SK-N-SH (cell line): ENCODE results near the gene BNIP3. TPM values are rescaled to one million over a fixed set of nuclear protein-coding genes. Genes with fewer than 3 reads are reported as not detected.

Experiments
- CTCF ChIA-PET: fragments of 300-600, 350-600 bp; formaldehyde crosslinking; extraction: SDS; loops from one replicate; lab custom pipeline; 2021; lab: Yijun Ruan, JAX
- POLR2A ChIA-PET: fragments of 350-600 bp; sonication (Branson Sonifier 250); formaldehyde crosslinking; extraction: SDS; loops from one replicate; lab custom pipeline; 2020; ENCODE audit warnings: antibody characterized with exemption, inconsistent platforms; lab: Yijun Ruan, JAX
- DNase-seq: peaks from one replicate; pipeline ENCODE4 v3.0.0; 2012
- H2AFZ ChIP-seq: fragments of 200-600 bp; sonication (generic); 2 replicates; pipeline ENCODE4 v1.8.1; 2016; ENCODE audit warnings: antibody characterized with exemption, mild to moderate bottlenecking, low read depth
- H3F3A ChIP-seq: fragments of 200-600 bp; sonication (generic); replicated peaks from 2 replicates; pipeline ENCODE3; 2016; ENCODE audit warnings: antibody characterized with exemption, mild to moderate bottlenecking; ENCODE audit not compliant: insufficient read depth
- H3K27ac ChIP-seq, 2 experiments: fragments of 200-500 bp in 1 of 2; fragments of 200-600 bp in 1 of 2; sonication (Bioruptor generic) in 1 of 2; sonication (generic), shearing (Covaris generic) in 1 of 2; 2 replicates each; pipeline versions ENCODE4 v1.5.1 to v1.6.1; 2014 to 2016; ENCODE audit warnings: low read depth in 2 of 2, inconsistent platforms in 1 of 2, low read length in 1 of 2, mild to moderate bottlenecking in 1 of 2, mixed read lengths in 1 of 2
- H3K27me3 ChIP-seq: fragments of 200-600 bp; sonication (generic), shearing (Covaris generic); 2 replicates; pipeline ENCODE4 v1.6.1; 2016; ENCODE audit warnings: mixed run types; ENCODE audit not compliant: insufficient read depth
- H3K36me3 ChIP-seq, 2 experiments: fragments of 200-500 bp in 1 of 2; fragments of 200-600 bp in 1 of 2; sonication (Bioruptor generic) in 1 of 2; sonication (generic) in 1 of 2; replicated peaks in 1 of 2; 2 replicates each; pipeline versions ENCODE3 to v1.5.1; 2014 to 2016; ENCODE audit warnings: low read length in 1 of 2, mild to moderate bottlenecking in 1 of 2; ENCODE audit not compliant: insufficient read depth in 2 of 2, control insufficient read depth in 1 of 2
- H3K4me1 ChIP-seq, 2 experiments: fragments of 200-500 bp in 1 of 2; fragments of 200-600 bp in 1 of 2; sonication (Bioruptor generic) in 1 of 2; sonication (generic), shearing (Covaris generic) in 1 of 2; 2 replicates each; pipeline versions ENCODE4 v1.5.1 to v1.6.1; 2014 to 2016; ENCODE audit warnings: low read depth in 1 of 2, low read length in 1 of 2, mixed run types in 1 of 2; ENCODE audit not compliant: insufficient read depth in 2 of 2, control insufficient read depth in 1 of 2
- H3K4me2 ChIP-seq: fragments of 200-600 bp; sonication (generic), shearing (Covaris generic); 2 replicates; pipeline ENCODE4 v1.6.1; 2017; ENCODE audit warnings: mixed run types
- H3K4me3 ChIP-seq, 2 experiments: fragments of 200-500 bp in 1 of 2; fragments of 200-600 bp in 1 of 2; sonication (Bioruptor generic) in 1 of 2; sonication (generic), shearing (Covaris generic) in 1 of 2; 2 replicates each; pipeline versions ENCODE4 v1.5.1 to v1.8.1; 2014 to 2016; ENCODE audit warnings: low read depth in 2 of 2, inconsistent platforms in 1 of 2, low read length in 1 of 2, mild to moderate bottlenecking in 1 of 2, mixed read lengths in 1 of 2, moderate library complexity in 1 of 2
- H3K79me2 ChIP-seq: fragments of 200-600 bp; sonication (generic); 2 replicates; pipeline ENCODE4 v1.8.1; 2017; ENCODE audit warnings: mild to moderate bottlenecking; ENCODE audit not compliant: insufficient read depth
- H3K9ac ChIP-seq: fragments of 200-600 bp; sonication (generic); 2 replicates; pipeline ENCODE4 v1.6.1; 2017; ENCODE audit warnings: mixed run types
- H3K9me2 ChIP-seq: fragments of 200-600 bp; sonication (generic); 2 replicates; pipeline ENCODE4 v1.6.1; 2017; ENCODE audit warnings: mixed run types
- H3K9me3 ChIP-seq: fragments of 200-600 bp; sonication (generic); 2 replicates; pipeline ENCODE4 v1.6.1; 2017; ENCODE audit warnings: mixed run types, mild to moderate bottlenecking, moderate library complexity
- H4K20me1 ChIP-seq: fragments of 200-600 bp; sonication (generic); 2 replicates; pipeline ENCODE4 v1.6.1; 2017; ENCODE audit warnings: mild to moderate bottlenecking, mixed run types; ENCODE audit not compliant: insufficient read depth
- ELF1 ChIP-seq: IDR thresholded peaks from 2 replicates; pipeline ENCODE4 v1.4.0; 2012
- EZH2phosphoT487 ChIP-seq: fragments of 200-600 bp; sonication (generic); IDR thresholded peaks from 2 replicates; pipeline ENCODE4 v1.6.1; 2017; ENCODE audit warnings: low read depth, mixed run types, mild to moderate bottlenecking, antibody characterized with exemption, moderate library complexity, borderline replicate concordance
- GATA2 ChIP-seq: sonication (generic); formaldehyde crosslinking; IDR thresholded peaks from 2 replicates; pipeline ENCODE4 v1.5.0; 2020; ENCODE audit warnings: mild to moderate bottlenecking, missing genetic modification reagents
- MXI1 ChIP-seq: IDR thresholded peaks from 2 replicates; pipeline ENCODE4 v1.6.1; 2012; ENCODE audit warnings: mild to moderate bottlenecking, low read depth, low read length, improper control_type of control experiment
- NFIC ChIP-seq: IDR thresholded peaks from 2 replicates; pipeline ENCODE4 v1.4.0; 2012; ENCODE audit warnings: borderline replicate concordance
- RFX5 ChIP-seq: IDR thresholded peaks from 2 replicates; pipeline ENCODE4 v1.6.1; 2012; ENCODE audit warnings: mild to moderate bottlenecking, improper control_type of control experiment, low read length
- RXRA ChIP-seq: IDR thresholded peaks from 2 replicates; pipeline ENCODE4 v1.4.0; 2012; ENCODE audit warnings: low read depth, mild to moderate bottlenecking, borderline replicate concordance
- WGBS: methylation state at CpG from one replicate; pipeline ENCODE4 v1.1.6; 2017; ENCODE audit warnings: low lambda C conversion rate; 5-methylcytosine and 5-hydroxymethylcytosine counted together
- polyA plus RNA-seq, 3 experiments: library from polyadenylated mRNA; depleted of rRNA; stranded (reverse); fragments of >200 nt; gene quantifications; 2 replicates each; pipeline ENCODE4 v1.2.3, GENCODE V29; 2012
- TF ChIP-seq, protein P1 (sequence below): IDR thresholded peaks from 2 replicates; pipeline ENCODE4; 2012
- TF ChIP-seq, protein P2 (sequence below): fragments of 150-350 bp; IDR thresholded peaks from 2 replicates; pipeline ENCODE4 v1.6.1; 2017; ENCODE audit warnings: antibody characterized with exemption, low read length, low read depth, borderline replicate concordance

Gene BNIP3
- polyA plus RNA-seq, 1 of the 3 experiments (the other 2 are of a cell fraction): 40.3 TPM

DNA sequence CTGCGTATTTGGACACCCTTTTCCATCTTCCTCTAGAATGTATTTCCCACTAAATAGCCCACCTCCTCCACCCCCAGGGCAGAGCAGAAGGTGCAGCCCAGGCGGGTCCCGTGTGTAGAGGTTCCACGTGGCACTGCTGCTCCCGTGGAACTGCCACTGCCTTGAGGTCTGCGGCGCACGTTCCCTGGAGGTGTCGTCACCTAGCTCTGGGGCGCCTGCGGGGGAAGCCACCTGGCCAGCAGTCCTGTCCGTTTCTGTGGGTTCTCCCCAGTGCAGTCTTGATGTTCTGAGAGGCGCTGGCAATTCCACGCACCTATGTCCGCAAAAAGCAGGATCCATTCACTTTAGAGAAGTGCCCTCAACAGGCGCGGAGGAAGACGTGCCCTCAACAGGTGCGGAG, 21.9 kb downstream of the BNIP3 start:
- POLR2A ChIA-PET: interaction anchor here (1.6 kb wide), 1 partner anchor 22 kb away, joined by 4 read pairs; the partner anchor contains the start of gene BNIP3

DNA sequence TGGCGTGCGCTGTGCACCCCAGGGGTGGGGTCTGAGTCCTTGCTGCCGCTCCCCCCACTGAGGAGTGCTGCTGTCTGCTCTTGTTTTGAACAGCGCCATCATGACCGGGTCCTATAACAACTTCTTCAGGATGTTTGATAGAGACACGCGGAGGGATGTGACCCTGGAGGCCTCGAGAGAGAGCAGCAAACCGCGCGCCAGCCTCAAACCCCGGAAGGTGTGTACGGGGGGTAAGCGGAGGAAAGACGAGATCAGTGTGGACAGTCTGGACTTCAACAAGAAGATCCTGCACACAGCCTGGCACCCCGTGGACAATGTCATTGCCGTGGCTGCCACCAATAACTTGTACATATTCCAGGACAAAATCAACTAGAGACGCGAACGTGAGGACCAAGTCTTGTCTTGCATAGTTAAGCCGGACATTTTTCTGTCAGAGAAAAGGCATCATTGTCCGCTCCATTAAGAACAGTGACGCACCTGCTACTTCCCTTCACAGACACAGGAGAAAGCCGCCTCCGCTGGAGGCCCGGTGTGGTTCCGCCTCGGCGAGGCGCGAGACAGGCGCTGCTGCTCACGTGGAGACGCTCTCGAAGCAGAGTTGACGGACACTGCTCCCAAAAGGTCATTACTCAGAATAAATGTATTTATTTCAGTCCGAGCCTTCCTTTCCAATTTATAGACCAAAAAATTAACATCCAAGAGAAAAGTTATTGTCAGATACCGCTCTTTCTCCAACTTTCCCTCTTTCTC, 26.0 kb downstream of the BNIP3 start:
- Histone ChIP-seq H3K79me2 (no peaks in the 10 kb centered on the region; the same call in 1 of the 2 replicates), H3F3A (peaks cover 5% of the 10 kb centered on the region), H4K20me1 (no peaks in the 10 kb centered on the region), H3K9ac (no peak overlapping the region), H3K9me3 (no peaks in the 10 kb centered on the region), H3K9me2 (no peaks in the 10 kb centered on the region), H2AFZ (no peak overlapping the region), H3K4me3 (no peak overlapping the region), H3K36me3 (peaks cover 18 to 38% of the 10 kb centered on the region in 2 experiments), H3K27ac (no peak overlapping the region), H3K4me2 (no peak overlapping the region), H3K4me1 (peaks cover 0 to 5% of the 10 kb centered on the region in 2 experiments; a peak in 1 of 4 replicates), H3K27me3 (no peaks in the 10 kb centered on the region)
- 97% methylated on average over 32 of the region's 38 CpGs for WGBS
- DNase-seq: no peak
- ChIA-PET POLR2A (no interaction called here), CTCF (no interaction called here)
- TF ChIP-seq MXI1 (no peak), EZH2phosphoT487 (no peak), ELF1 (no peak), NFIC (no peak), RFX5 (no peak)
- TF ChIP-seq, protein P1, sequence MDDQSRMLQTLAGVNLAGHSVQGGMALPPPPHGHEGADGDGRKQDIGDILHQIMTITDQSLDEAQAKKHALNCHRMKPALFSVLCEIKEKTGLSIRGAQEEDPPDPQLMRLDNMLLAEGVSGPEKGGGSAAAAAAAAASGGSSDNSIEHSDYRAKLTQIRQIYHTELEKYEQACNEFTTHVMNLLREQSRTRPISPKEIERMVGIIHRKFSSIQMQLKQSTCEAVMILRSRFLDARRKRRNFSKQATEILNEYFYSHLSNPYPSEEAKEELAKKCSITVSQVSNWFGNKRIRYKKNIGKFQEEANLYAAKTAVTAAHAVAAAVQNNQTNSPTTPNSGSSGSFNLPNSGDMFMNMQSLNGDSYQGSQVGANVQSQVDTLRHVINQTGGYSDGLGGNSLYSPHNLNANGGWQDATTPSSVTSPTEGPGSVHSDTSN: no peak

More for the DNA sequence above, 21.9 kb downstream of the BNIP3 start:
- H3F3A ChIP-seq: peaks cover 19% of the 10 kb centered on the region
- no peak overlapping the region for H3K4me3 ChIP-seq
- DNase-seq: no peak
- no peak for TF ChIP-seq RXRA
- TF ChIP-seq EZH2phosphoT487: no peak
- TF ChIP-seq GATA2: no peak
- TF ChIP-seq, protein P2, sequence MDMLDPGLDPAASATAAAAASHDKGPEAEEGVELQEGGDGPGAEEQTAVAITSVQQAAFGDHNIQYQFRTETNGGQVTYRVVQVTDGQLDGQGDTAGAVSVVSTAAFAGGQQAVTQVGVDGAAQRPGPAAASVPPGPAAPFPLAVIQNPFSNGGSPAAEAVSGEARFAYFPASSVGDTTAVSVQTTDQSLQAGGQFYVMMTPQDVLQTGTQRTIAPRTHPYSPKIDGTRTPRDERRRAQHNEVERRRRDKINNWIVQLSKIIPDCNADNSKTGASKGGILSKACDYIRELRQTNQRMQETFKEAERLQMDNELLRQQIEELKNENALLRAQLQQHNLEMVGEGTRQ: no peak
- no peak overlapping the region for H3K27ac ChIP-seq
- no peak overlapping the region for H3K9ac ChIP-seq
- no peaks in the 10 kb centered on the region for H4K20me1 ChIP-seq
- 0 out of 2 replicates have a peak, but pooled peaks cover 2% of the 10 kb centered on the region for H3K79me2 ChIP-seq
- H3K9me3 ChIP-seq: no peaks in the 10 kb centered on the region
- H3K36me3 ChIP-seq: peaks cover 7 to 27% of the 10 kb centered on the region in 2 experiments
- H3K27me3 ChIP-seq: no peaks in the 10 kb centered on the region
- no peak overlapping the region for H3K4me2 ChIP-seq
- 94% methylated on average over 15 of the region's 19 CpGs for WGBS
- CTCF ChIA-PET: interaction anchor here (3.0 to 3.3 kb wide), 2 partner anchors 63 to 74 kb away, joined by 14 to 21 read pairs; no protein-coding TSS in a partner anchor
- no peaks in the 10 kb centered on the region for H3K9me2 ChIP-seq
- no peak overlapping the region for H2AFZ ChIP-seq
- peaks cover 7 to 27% of the 10 kb centered on the region in 2 experiments; a peak in 2 of 4 replicates for H3K4me1 ChIP-seq
